ENCODE data around the gene UGT2B11.
"Not testable (repeated sequence)": the region's sequence is repeated elsewhere in the genome, so short reads cannot be mapped to it uniquely, and the experiment has no call there.

UGT2B11 gene
- long read RNA-seq, partial matches to known transcripts, result 0 of 1 reads
- long read RNA-seq, other reads (novel, unspliced or antisense), result 1 of 1 reads

GRCh38 chr4:69214716-69215115, at the start of gene UGT2B11:
Gene UGT2B11 (minus strand): TSS chr4:69214748. CDS start chr4:69214722, 26 bp downstream.
- TF ChIP-seq GABPA (IDR thresholded peaks at IDR 0.05; ENCODE audit: low read depth) (no peak), REST (IDR thresholded peaks at IDR 0.05; ENCODE audit: insufficient replicate concordance, low read depth) (no peak), POLR2AphosphoS5 (IDR thresholded peaks at IDR 0.05; ENCODE audit: low read depth) (no peak), SPI1 (IDR thresholded peaks at IDR 0.05; ENCODE audit: borderline replicate concordance, low read depth) (no peak)
- H3K27me3 ChIP-seq (ENCODE audit: insufficient read depth, poor library complexity, severe bottlenecking), result no peaks in the 10 kb centered on the region
- H3K4me3 ChIP-seq (replicated peaks; ENCODE audit: insufficient read depth, low read length), result no peak within 1 kb of the TSS
- DNase-seq (ENCODE audit: low read depth in 1 of 2, low spot score in 1 of 2), result no peak
- no peak within 1 kb of the TSS for H3K27ac ChIP-seq (replicated peaks)

GRCh38 chr4:69253147-69253772, 38.7 kb upstream of the UGT2B11 start:
- H3K27ac ChIP-seq (replicated peaks); H3K27me3 ChIP-seq (ENCODE audit: insufficient read depth, poor library complexity, severe bottlenecking); H3K4me3 ChIP-seq (replicated peaks; ENCODE audit: insufficient read depth, low read length); DNase-seq (ENCODE audit: low read depth in 1 of 2, low spot score in 1 of 2): not testable (repeated sequence)

GRCh38 chr4:69250884-69251283, 36.3 kb upstream of the UGT2B11 start:
- H3K27me3 ChIP-seq (ENCODE audit: insufficient read depth, poor library complexity, severe bottlenecking); H3K4me3 ChIP-seq (replicated peaks; ENCODE audit: insufficient read depth, low read length); H3K27ac ChIP-seq (replicated peaks); DNase-seq (ENCODE audit: low read depth in 1 of 2, low spot score in 1 of 2): not testable (repeated sequence)

- not testable (repeated sequence) for H3K27me3 ChIP-seq (ENCODE audit: insufficient read depth, poor library complexity, severe bottlenecking); H3K4me3 ChIP-seq (replicated peaks; ENCODE audit: insufficient read depth, low read length)
- DNase-seq (ENCODE audit: low read depth in 1 of 2, low spot score in 1 of 2), result peak in 1 of 2 experiments; percentile 27
- peak overlapping the region; percentile 33 for H3K27ac ChIP-seq (replicated peaks)
Observed at GRCh38 chr4:69242562-69243240, 28.2 kb upstream of the UGT2B11 start.

GRCh38 chr4:69241746-69242145, 27.2 kb upstream of the UGT2B11 start:
- H3K27me3 ChIP-seq (ENCODE audit: insufficient read depth, poor library complexity, severe bottlenecking); H3K4me3 ChIP-seq (replicated peaks; ENCODE audit: insufficient read depth, low read length); H3K27ac ChIP-seq (replicated peaks): not testable (repeated sequence)
- peak; percentile 5 to 14 for DNase-seq (ENCODE audit: low read depth in 1 of 2, low spot score in 1 of 2)

- not testable (repeated sequence) for H3K4me3 ChIP-seq (replicated peaks; ENCODE audit: insufficient read depth, low read length); H3K27ac ChIP-seq (replicated peaks); DNase-seq (ENCODE audit: low read depth in 1 of 2, low spot score in 1 of 2); H3K27me3 ChIP-seq (ENCODE audit: insufficient read depth, poor library complexity, severe bottlenecking)
Observed at GRCh38 chr4:69240787-69241186, 26.2 kb upstream of the UGT2B11 start.

GRCh38 chr4:69239557-69240168, 25.1 kb upstream of the UGT2B11 start:
- TF ChIP-seq POLR2AphosphoS5 (IDR thresholded peaks at IDR 0.05; ENCODE audit: low read depth) (no peak), CTCF (IDR thresholded peaks at IDR 0.05; ENCODE audit: insufficient read depth, low read length) (no peak), GABPA (IDR thresholded peaks at IDR 0.05; ENCODE audit: low read depth) (no peak), SPI1 (IDR thresholded peaks at IDR 0.05; ENCODE audit: borderline replicate concordance, low read depth) (no peak), REST (IDR thresholded peaks at IDR 0.05; ENCODE audit: insufficient replicate concordance, low read depth) (no peak)
- DNase-seq (ENCODE audit: low read depth in 1 of 2, low spot score in 1 of 2), result peak in 1 of 2 experiments; percentile 17
- H3K27ac ChIP-seq (replicated peaks), result peak overlapping the region; percentile 61

More at GRCh38 chr4:69239557-69240168, 25.1 kb upstream of the UGT2B11 start:
- Histone ChIP-seq H3K27me3 (ENCODE audit: insufficient read depth, poor library complexity, severe bottlenecking) (no peaks in the 10 kb centered on the region), H3K4me3 (replicated peaks; ENCODE audit: insufficient read depth, low read length) (no peak overlapping the region)

Data from HL-60 (cell line).